ENCODE data around the gene P2RX2.

Gene P2RX2

DNA sequence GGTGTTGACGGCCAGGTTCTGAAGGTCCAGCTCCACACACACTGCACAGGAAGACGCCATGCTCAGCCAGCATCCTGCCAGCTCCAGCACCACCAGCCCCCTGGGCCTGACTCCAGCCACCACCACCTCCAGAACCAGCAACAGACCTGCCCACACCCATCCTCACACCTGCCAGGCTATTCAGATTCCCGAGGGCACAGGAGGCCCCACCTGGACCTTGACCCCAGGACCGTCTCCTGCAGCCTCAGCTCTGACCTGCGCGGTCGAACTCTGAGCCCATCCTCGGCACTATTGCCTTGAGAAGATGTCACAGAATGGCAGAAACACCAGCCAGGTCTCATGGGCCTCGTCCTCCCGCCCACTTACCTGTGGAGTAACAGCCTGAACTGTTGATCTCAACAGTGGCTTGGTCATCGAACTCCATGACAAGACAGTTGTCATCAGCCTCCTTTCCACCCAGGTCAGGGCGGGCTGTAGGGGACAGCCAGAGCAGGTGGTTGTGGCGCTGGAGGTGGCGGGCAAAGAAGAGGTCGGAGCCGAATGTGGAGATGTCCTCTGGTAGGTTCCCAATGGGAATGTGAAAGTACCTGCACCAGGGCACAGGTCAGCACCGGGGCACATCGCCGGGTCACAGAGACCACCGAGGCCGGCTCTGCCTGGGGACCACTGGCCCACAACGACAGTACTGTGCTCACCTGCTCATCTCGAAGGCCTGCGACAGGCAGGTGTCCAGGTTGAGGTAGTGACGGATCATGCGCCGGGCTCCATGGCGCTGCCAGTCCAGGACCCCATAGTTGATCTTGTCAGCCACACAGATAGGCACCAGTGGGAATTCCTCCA lies 23.5 kb downstream of the P2RX2 start:
- DNase-seq, result no peak

DNA sequence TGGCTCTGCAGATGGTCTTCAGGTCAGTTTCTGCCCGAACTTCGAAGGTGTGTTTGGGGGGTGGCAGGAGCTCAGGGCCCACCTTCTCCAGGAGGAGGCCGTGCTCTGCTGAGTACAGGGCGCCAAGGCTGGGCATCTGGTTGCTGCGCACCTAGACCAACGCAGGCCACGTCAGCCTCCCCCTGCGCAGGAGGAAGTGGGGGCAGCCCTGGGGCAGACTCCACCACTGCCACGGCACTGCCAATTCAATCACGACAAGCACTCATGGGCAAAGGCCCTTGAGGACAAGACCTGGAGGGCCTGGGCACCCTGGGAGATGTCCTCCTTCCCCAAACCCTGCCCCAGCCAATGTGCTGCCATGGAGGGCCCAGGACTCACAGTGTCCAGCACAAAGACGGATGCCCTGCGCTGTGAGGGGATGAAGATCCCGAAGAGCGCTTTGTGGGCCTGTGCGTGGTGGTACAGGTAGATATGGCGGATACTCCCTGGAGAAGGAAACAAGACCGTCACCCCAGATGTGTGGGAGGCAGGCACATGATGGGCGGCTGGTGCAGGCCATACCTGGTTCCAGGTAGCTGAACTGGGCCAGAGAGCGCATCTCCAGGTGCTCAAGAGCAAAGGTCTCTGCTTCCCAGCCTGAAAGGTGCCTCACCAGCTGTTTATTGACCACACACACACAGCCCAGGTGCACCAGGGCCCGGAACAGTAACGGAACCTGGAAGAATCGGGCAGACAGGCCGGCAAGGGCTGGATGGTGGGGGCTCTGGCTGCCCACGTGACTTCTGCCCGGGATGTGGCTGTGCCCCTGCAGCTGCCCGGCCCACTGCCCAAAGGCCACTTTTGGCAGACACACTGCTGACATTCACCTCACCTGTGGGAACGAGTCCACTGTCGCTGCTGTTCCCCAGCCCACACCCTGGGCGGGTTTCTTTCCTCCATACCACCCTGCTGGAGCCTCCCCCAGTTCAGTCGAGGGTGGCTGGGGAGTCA lies 24.6 kb downstream of the P2RX2 start:
- no peak for DNase-seq

DNA sequence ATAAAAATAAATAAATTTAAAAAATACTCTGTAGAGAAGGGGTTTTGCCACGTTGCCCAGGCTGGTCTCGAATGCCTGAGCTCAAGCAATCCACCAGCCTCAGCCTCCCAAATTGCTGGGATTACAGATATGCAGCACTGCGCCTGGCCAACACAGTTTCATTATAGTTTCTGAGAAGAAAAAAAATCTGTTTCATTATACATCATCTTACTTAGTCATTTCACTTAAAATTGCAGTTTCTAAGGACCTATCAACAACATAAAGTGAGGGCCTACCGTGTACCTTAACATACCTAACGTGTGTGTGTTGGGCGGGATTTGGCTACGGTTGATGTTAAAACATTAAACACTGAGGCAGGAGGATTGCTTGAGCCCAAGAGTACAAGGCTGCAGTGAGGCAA lies 28.3 kb downstream of the P2RX2 start:
- DNase-seq, result no peak

DNA sequence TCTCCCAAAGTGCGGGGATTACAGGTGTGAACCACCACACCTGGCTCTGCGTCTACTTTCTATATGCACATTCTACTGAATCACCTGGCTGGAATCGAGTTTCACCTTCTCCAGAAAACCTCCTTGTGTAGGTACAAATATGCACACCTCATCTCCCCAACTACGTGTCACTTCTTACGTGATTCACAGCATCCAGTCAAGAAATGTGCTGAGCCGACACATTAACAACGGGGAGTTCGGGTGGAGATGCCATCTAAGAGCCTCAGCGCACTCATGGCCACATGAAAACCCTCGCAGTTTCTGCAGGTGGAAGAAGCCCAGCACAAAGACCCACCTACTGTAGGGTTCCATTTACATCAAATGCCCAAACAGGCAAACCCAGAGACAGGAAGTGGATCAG lies 29.3 kb downstream of the P2RX2 start:
- DNase-seq, result no peak

DNA sequence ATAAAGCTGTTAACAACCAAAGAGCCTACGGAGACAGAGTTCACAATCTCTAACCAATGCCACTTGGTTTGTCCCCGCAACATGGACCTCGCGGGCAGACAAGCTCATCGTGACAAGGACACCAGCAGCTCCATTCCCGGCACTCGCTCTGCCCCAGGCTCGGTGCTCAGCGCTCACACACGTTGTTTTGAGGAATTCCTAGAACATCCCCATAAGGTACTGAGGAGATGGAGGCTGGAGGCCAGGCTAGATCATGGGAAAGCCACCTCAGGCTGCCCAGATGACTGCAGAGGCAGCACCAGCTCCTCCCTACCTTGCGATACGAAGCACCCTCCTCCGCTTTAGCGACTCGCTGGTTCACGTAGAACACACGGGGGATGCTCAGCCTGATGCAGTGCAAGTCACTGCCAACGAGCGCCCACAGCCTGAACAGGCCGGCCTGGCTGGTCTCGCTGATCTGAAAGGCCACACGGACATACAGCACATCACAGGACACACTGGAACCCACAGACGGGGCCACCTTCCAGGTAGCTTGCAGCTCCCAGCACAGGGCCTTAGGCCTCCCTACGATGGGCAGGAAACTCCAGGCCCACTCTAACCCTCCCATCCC lies 30.1 kb downstream of the P2RX2 start:
- DNase-seq, result no peak

DNA sequence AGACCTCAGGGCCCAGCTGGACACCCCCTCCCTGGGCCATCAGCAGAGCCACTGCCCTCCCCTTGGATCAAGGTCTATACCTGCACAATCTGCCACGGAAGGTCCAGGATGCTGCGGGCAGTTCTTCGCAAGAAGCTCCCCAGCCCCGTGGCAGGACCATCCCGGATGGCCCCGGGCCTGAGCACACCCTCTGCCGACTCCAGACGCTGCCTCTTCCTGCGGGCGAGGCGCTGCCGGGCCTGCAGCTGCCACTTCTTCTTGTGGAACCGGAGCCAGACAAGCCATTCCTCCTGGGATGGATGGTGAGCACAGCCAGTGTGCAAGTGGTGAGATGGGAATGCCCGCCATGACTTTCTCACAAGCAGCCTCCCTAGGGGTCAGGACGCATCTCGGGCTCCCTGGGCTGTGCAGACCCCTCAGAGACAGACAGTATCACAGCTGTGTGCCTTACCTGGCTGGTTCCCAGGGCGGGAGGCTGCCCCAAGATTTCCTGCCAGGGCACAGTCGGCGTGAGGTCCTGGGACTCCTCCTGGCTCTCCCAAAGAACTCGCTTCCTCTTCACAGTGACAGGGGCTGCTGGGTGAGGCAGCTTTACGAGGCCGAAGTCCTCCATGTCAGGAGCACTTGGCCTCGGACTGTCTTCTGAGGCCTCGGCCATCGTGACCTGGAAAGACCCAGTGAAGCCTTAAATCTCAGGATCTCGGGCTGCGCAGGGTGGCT lies 30.8 kb downstream of the P2RX2 start:
- DNase-seq, result no peak

DNA sequence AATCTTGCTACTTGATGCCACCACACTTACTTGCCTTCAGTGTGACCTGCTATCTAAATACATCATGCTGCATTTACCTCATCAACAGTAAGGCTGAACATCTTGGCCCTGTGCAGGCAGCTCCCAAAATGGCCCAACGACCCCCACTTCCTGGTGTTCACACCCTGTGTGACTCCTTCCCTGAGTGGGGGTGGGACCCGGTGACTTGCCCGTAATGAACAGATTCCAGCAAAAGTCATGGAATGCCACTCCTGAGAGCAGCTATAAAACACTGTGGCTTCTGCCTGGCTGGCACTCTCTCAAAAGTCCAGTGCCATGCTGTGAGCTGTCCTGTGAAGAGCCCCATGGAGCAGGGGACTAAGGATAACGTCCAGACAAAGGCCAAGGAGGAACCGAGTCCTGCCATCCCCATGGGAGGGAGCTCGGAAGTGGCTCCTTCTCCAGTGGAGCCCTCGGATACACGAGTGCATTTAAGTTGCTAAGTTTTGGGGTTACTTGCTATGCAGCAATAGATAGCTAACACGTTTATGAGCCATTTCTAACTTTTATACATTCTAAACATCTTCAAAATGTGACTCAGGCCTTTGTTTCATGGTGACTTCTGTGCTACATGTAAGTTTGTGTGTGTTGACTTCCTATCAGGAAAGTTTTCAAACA lies 33.0 kb downstream of the P2RX2 start:
- peak; percentile 63 for DNase-seq

DNA sequence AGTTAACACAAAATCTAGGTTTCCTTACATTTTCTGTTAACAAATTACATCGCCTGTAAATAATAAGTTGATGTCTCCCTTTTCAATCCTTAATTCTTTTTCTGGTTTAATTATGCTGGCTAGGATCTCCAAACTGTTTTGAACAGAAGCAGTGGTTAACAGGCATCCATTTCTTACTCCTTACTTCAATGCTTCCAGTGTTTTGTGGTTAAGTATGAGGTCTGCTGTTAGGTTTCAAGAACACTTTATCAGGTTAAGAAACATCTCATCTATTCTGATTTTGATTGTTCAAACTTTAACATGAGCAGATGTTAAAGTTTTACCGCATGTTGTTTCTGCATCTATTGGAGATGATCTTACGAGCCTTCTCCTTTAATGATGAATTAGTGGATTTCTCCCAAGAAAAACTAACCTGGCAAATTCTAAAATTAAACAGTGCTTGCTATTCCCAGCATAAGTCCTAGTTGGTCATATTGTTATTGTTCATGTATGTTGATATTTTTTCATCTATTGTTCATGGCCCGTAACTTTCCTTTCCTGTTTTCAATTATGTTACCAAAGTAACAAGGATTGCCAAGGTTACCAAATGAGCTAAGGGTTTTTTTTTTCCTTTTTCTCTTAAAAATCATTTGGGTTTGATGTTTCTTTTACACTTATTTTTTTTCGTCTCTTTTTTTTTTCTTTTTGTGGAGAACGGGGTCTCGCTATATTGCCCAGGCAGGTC lies 35.2 kb downstream of the P2RX2 start:
- DNase-seq, result no peak

DNA sequence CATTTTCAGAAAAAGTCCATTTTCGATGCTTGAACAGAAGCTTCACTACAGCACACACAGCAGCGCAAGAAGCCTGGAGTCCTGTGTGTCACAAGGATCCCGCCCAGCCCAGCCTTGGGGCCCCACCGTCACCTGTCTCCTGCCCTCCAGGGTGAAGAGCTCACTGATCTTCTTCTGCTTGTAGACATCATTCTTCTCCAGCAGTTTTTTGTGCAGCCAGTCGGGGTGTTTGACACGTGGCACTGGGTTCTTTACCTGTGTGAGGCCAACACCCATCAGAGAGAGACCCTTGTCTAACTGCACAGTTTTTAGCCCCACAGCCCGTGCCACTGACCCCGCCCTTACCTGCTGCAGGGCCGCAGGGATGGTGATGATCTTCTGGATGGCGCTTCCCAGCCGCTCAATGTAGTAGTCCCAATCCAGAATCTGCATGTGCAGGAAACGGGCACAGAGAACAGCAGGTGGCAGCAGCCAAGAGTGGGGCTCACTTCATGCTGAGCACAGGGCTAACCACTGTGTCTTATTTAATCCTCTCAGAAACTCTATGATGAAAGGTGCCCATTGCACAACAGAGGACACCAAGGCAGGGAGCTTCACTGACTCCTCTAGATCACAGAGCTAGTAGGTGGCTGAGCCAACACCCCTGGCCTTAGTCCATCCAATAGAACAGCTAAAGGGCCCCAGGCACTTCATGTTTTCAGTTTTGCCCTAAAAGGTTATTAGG lies 38.6 kb downstream of the P2RX2 start:
- no peak for DNase-seq

DNA sequence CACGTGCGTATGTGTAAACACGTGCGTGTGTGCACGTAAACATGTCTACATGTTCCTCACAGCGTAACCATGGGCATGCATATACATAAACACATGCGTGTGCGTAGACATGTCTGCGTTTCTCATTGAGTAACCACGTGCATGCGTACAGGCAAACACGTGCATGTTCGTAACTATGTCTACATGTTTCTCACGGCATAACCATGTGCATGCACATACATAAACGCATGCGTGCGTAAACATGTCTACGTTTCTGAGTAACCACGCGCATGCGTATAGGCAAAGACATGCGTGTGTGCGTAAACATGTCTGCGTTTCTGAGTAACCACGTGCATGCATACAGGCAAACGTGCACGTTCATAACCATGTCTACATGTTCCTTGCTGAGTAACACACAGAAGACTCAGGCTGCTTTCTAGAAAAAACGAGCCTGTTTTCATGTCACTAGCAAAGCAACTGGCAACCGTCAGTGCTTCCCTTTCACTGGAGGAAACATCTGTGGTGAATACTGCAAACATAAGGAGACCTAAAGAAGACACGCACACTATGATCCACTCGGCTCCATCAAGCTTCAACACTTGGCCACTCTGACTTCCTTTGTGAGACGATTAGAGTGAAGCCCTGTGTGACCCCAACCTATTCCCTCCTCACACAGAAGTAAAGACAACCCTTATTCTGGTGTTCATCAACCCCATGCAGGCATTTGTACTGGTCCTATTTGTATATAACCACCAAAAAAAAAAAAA lies 39.7 kb downstream of the P2RX2 start:
- DNase-seq, result no peak

DNA sequence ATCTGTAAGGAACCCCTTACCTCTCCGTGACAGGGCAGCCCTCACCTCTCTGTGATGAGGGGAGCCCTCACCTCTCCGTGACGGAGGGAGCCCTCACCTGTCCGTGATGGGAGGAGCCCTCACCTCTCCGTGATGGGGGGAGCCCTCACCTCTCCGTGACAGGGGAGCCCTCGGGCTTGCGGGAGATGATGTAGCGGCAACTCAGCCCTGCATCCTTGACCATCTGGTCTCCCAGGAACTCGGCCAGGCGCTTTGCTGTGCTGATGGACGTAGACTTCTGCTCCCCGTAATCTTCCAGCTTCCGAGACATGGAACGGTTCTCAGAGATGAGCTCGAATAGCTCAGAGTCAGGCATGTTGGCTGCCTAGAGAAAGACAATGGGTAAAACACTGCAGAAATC lies 40.6 kb downstream of the P2RX2 start:
- no peak for DNase-seq

DNA sequence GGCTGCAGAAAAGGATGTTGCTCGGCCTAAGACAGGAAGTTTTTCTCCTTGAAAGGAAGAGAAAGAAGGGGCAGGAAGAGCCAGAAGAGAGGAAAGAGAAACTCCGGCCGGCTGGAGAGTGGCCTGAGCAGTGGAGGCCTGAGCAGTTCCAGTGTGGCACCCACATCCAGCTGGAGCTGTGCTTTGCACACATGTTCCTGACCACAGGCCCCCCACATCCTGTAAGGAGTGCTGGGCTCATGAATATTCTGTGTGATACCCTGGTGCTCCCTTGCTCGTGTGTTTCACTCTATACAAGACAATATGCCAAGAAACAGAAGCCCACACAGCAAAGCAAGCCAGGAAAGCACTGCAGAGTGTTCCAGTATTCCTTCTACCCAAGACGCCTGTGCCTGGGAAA lies 41.5 kb downstream of the P2RX2 start:
- no peak for DNase-seq

DNA sequence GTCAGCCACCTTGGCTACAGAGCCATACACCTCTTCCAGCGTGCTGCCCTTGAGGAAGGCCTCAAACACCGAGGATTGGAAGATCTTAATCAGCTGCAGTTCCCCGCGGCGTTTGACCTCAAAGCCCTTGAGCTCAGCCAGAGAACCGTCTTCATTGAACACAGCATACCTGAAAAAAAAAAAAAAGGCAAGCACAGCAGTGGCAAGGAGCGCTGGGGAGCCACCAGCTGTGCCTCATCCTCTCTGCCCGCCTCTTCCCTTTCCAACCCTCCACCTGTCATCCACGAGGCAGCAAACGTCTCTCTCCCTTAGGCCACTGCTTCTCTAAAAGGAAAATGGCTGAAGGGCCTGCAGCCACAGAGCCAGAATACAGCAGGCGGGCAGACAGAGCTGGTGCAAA lies 42.4 kb downstream of the P2RX2 start:
- no peak for DNase-seq

DNA sequence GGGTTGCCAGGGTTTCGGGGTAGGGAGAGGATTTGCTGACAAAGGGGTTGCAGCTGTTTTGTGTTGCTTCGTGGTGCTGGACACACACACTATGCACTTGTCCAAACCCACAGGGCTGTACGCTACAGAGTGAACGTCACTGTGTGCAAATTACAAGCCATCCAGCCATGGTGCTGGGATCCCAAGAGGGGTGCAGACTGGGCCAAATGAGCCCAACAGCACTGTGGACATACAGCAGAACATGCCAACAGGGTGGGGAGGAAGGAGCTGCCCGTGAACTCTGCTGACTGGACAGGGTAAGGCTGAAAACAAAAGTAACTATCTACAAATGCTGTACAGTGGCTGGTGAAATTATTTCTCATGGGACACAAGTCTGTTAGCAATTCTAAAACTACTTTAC lies 43.4 kb downstream of the P2RX2 start:
- DNase-seq, result no peak

DNA sequence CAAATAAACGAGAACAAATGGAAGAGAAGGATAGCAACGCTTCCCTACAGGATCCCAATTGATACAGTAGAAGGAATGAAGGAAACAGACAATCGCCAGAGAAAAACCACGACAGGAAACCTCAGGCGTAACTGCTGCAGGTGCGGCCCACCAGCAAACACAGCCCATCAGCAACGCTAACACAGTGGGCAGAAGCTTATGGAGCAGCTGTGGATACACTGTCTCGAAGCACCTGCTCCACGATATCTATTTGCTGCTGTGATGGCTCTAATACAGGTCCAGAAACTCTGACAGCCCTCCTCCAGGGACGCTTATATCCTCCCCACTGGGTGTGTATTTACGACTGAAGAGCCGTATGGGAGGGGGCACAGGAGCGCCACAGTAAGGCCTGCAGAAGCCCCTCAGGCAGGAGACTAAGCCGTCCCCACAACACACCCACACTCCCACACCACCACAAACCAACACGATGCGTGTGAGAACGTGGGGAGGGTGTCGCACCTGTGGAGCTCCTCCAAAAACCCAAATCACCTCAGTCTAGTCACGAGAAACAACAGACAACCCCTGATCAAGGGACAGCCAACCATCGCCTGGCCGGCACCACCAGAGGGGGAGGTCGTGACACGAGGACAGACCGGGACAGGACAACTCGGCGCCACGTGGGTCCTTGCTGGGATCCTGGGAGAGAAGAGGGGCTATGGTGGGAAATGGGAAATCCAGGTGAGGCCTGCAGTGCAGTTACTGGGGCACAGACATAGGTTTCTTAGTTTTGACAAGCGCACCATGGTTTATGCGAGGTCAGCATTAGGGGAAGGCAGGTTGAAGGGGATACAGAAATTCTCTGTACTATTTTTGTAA lies 44.6 kb downstream of the P2RX2 start:
- DNase-seq, result no peak

DNA sequence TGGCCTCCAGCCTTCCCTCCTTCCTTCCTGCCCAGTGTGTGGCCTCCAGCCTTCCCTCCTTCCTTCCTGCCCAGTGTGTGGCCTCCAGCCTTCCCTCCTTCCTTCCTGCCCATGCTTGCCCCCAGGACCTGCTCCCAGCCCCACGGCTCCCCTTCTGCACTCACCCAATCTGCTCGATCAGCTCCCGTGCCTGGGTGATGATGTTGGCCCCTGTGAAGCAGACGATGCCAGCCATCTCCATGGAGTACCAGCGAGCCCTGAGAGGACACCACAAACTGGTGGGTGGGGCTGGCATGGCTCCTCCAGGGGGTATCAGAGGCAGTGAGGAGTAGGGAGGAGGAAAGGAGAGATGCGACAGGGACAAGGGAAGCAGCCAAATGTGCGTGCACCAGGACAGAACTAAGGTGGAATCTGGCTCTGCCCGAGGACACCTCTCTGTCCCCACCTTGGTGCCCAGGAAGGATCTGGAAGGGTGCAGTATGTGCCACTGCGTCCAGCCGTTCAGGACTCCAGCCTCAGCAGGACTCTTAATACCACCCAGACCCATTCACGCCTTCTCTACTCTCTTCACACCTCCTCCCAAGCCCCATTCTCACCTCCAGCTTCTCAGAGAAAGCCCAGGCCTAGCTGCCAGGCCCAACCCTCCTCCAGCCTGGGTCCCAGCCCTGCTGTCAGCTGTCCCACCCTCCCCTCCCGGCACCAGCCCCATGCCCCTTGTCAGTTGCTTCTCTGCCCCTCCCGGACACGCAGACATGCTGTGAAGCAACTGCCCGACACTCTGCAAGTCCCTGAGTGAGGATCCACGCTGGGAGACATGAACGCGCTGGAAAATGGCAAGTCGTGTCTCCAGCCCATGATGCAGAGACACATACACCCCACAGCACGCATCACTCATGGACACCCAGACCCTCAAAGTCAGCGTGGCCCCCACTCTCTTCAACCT lies 45.9 kb downstream of the P2RX2 start:
- DNase-seq, result no peak

DNA sequence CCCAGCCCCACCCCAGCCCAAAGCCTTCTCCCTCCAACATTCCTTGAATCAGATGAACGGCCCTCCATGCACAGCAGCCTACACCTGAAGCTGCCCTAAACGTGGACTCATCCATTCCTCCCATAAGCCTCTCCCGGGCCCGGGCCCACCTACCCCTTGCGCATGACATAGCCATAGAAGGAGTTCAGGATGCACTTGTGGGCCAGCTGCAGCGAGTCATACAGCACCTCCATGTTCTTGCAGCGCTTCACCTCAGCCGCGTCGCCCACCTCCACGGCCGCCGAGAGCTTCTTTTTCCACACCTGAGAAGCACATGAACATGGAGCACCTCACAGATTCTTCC lies 46.5 kb downstream of the P2RX2 start:
- no peak for DNase-seq

DNA sequence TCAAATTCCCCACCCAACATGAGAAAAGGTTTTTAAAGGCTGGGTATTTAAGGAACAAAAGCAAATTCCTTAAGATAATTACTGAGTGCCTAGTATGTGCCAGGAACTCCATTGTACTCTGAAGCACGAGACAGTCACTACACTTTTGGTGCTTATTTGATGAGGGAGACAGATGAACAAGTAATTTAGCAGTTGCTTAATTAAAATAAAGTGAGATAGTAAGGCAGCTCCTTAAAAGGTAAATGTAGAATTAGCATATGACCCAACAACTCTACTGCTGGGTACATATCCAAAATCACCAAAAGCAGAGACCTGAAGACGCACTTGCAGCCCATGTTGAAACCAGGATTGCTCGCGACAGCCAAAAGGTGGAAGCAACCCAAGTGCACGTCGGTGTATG lies 47.2 kb downstream of the P2RX2 start:
- DNase-seq, result no peak
